ENCODE measurements around the gene MTHFD1L. TPM values are rescaled to one million over a fixed set of nuclear protein-coding genes. Genes with fewer than 3 reads are reported as not detected.
"Not testable (repeated sequence)": the region's sequence is repeated elsewhere in the genome, so short reads cannot be mapped to it uniquely, and the experiment has no call there.

The MTHFD1L gene
- total RNA-seq, 1 donor from 2014 or later: 28.1 TPM

- Mint-ChIP-seq H3K27me3 (no peaks in the 10 kb centered on the region), H3K4me1 (ENCODE audit: unreplicated experiment) (peaks cover 49% of the 10 kb centered on the region), H3K27ac (peak overlapping the region; percentile 88), H3K36me3 (peaks cover 29% of the 10 kb centered on the region), H3K9me3 (peaks cover 4% of the 10 kb centered on the region), H3K4me3 (peak overlapping the region; percentile 76)
- DNase-seq (ENCODE audit: extremely low spot score, unreplicated experiment): no peak
- TF ChIP-seq CTCF (conservative IDR thresholded peaks at IDR 0.05): no peak
Observed at GRCh38 chr6:151044465-151045441, 179.3 kb downstream of the MTHFD1L start.

GRCh38 chr6:151045511-151046222, 180.2 kb downstream of the MTHFD1L start:
- Mint-ChIP-seq H3K27ac (peak overlapping the region; percentile 88), H3K4me1 (ENCODE audit: unreplicated experiment) (peaks cover 48% of the 10 kb centered on the region), H3K36me3 (peaks cover 26% of the 10 kb centered on the region), H3K4me3 (peak overlapping the region; percentile 76)
- DNase-seq (ENCODE audit: extremely low spot score, unreplicated experiment); H3K27me3 Mint-ChIP-seq; H3K9me3 Mint-ChIP-seq: not testable (repeated sequence)

DNA sequence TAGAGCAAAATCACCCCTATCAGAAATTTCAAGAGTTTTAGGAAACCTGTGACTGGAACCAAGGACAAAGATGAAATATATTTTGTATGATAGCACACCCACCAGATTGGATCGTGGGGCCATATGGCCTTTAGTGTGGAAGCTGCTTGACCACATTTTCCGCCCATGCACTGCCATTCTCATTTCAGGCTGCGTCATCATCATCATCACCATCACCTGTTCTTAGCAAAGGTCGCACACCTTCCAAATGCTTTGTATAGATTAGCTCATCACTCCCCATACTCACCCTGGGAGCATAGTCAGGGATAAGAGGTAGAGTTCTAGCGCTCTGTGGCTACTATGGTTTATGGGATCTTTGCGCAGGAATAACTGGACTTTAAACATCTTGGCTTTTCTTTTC, 185.7 kb downstream of the MTHFD1L start:
- H3K4me3 Mint-ChIP-seq: no peak overlapping the region
- H3K36me3 Mint-ChIP-seq: peaks cover 28% of the 10 kb centered on the region
- H3K27me3 Mint-ChIP-seq: no peaks in the 10 kb centered on the region
- H3K27ac Mint-ChIP-seq: no peak overlapping the region
- peaks cover 4% of the 10 kb centered on the region for H3K9me3 Mint-ChIP-seq
- TF ChIP-seq CTCF (conservative IDR thresholded peaks at IDR 0.05): no peak
- peaks cover 41% of the 10 kb centered on the region for H3K4me1 Mint-ChIP-seq (ENCODE audit: unreplicated experiment)
- DNase-seq (ENCODE audit: extremely low spot score, unreplicated experiment): no peak

DNA sequence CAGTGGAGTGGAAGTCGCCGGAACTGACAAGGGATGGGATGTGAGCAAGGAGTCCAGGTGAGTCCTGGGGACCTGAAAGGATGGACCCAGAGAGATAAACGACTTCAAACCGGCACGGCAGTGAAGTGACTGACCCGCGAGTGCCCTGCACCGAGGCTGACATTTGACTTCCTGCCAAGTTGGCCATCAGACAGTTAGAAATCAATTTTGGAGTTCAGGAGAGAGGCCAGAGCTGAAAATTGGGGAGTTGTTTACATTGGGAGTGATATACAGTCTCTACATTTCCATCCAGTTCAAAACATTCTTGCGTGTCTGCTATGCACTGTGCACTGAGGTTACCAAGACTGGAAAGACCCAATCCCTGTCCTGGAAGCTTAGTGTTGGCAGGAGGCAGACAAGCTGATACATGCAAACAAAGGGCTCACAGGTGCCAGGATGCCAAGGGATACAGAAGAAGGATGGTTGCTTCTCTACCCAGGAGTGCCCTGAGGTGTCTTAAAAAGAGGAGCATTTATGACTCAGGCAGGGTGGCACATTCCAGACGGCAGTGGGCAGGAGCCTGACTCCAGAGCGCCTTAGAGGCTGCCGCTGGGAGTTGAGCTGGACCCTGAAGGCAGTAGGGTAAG, 186.6 kb downstream of the MTHFD1L start:
- DNase-seq (ENCODE audit: extremely low spot score, unreplicated experiment): no peak
- Mint-ChIP-seq H3K4me3 (no peak overlapping the region), H3K27ac (no peak overlapping the region), H3K36me3 (peaks cover 28% of the 10 kb centered on the region), H3K27me3 (no peaks in the 10 kb centered on the region), H3K4me1 (ENCODE audit: unreplicated experiment) (peaks cover 41% of the 10 kb centered on the region), H3K9me3 (peaks cover 4% of the 10 kb centered on the region)
- TF ChIP-seq CTCF (conservative IDR thresholded peaks at IDR 0.05): no peak

GRCh38 chr6:151054306-151054705, 188.8 kb downstream of the MTHFD1L start:
- Mint-ChIP-seq H3K4me1 (ENCODE audit: unreplicated experiment) (peaks cover 39% of the 10 kb centered on the region), H3K36me3 (peaks cover 12% of the 10 kb centered on the region), H3K4me3 (peak overlapping the region; percentile 50), H3K9me3 (no peaks in the 10 kb centered on the region), H3K27ac (peak overlapping the region; percentile 32), H3K27me3 (no peaks in the 10 kb centered on the region)
- TF ChIP-seq CTCF (conservative IDR thresholded peaks at IDR 0.05): no peak
- no peak for DNase-seq (ENCODE audit: extremely low spot score, unreplicated experiment)

Data from type B pancreatic cell (in vitro differentiated cells).